Fibroblast of lung (primary cell): ENCODE measurements around the gene LTBP1.

Experiments
- CTCF ChIP-seq, 2 donors: IDR thresholded peaks in 1 of 2; conservative IDR thresholded peaks in 1 of 2; 1 replicate in 1 of 2; 2 replicates in 1 of 2; pipeline ENCODE4 v1.5.1; 2011 to 2012; ENCODE audit warnings: low read length in 2 of 2, control low read depth in 1 of 2, inconsistent platforms in 1 of 2, low read depth in 1 of 2, mild to moderate bottlenecking in 1 of 2
- EZH2 ChIP-seq: IDR thresholded peaks from 2 replicates; pipeline ENCODE4 v1.5.1; 2012; ENCODE audit warnings: low read length, control low read depth, mild to moderate bottlenecking; ENCODE audit errors: missing control alignments

GRCh38 chr2:33040541-33040940 lies 93.8 kb downstream of the LTBP1 start:
- TF ChIP-seq CTCF (conservative IDR thresholded peaks at IDR 0.05 in 1 of 2, IDR thresholded peaks at IDR 0.05 in 1 of 2; ENCODE audit: low read depth in 1 of 2, low read length in 2 of 2) (no peak), EZH2 (no peak)
